Activated naive CD4-positive, alpha-beta T cell treated with anti-CD3 and anti-CD28 coated beads, Interleukin-2, amount 10 ng/mL, durations not matched to agents 7 days and 5 days (primary cell): ENCODE results near the gene ATOH1.

Experiments used
- CTCF ChIA-PET: fragments of 350-600 bp; sonication (Branson Sonifier 250); formaldehyde crosslinking; loops from one replicate; lab custom pipeline; 2021; ENCODE audit warnings: antibody characterized with exemption; lab: Charles Lee
- DNase-seq: peaks from one replicate; pipeline ENCODE4 v3.0.0-alpha.2; 2020
- H3K27ac Mint-ChIP-seq: one replicate; pipeline ENCODE4 v1.8.0; 2021; ENCODE audit warnings: mild to moderate bottlenecking, moderate library complexity, mixed read lengths
- H3K27me3 Mint-ChIP-seq: one replicate; pipeline ENCODE4 v1.8.0; 2021; ENCODE audit warnings: mild to moderate bottlenecking, mixed read lengths
- H3K36me3 Mint-ChIP-seq: one replicate; pipeline ENCODE4 v1.8.0; 2021; ENCODE audit warnings: mixed read lengths
- H3K4me1 Mint-ChIP-seq: one replicate; pipeline ENCODE4 v1.8.0; 2021; ENCODE audit warnings: mixed read lengths
- H3K4me3 Mint-ChIP-seq: one replicate; pipeline ENCODE4 v1.8.0; 2021; ENCODE audit warnings: mild to moderate bottlenecking, moderate library complexity, mixed read lengths
- H3K9me3 Mint-ChIP-seq: one replicate; pipeline ENCODE4 v1.8.0; 2021; ENCODE audit warnings: mixed read lengths

The ATOH1 gene

DNA sequence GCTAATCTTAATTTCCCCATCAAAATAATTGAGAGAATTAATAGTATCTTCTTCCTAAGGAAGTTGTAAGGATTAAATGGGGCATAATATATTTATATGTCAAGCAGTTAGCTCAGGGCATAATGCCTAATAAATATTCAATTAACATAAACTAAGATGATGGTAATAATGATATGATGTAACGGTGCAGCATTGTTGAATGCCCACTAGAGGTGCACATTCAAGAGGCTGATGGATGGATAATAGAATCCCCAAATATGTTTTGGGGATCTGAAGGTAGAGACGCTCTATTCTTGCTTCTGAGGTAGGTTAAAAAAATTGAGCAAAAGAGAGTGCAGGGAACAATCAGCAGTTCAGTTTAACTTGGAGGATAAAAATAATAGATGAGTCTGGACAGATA is 37.1 kb downstream of the ATOH1 start:
- Mint-ChIP-seq H3K9me3 (no peaks in the 10 kb centered on the region), H3K4me3 (no peak overlapping the region), H3K4me1 (no peaks in the 10 kb centered on the region), H3K27me3 (no peaks in the 10 kb centered on the region), H3K36me3 (no peaks in the 10 kb centered on the region), H3K27ac (no peak overlapping the region)
- CTCF ChIA-PET: no interaction called here
- DNase-seq: no peak

DNA sequence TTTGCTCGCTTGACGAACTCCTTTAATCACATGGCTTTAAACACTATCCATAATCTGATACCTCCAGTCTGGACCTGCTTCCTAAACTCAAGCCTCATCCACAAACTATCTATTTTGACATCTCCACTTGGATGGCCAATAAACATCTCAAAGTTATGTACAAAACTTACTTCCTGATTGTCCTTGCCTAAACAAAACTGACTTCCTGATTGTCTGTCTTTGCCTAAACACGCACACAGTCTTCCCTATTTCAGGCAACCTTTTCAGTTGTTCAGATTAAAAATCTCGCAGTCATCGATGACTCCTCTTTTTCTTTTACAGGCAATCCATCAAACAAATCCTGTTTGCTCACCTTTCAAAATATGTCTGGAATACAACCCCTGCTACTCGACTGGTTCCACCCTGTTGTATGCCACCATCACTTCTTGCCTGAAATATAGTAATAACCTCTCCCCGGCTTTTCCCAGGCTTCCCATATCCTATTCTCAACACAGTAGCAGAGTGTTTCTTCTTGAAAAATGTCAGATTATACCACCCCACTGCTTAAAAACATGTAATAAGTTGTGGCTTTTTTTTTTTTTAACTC is 39.0 kb downstream of the ATOH1 start:
- CTCF ChIA-PET: no interaction called here
- H3K36me3 Mint-ChIP-seq: no peaks in the 10 kb centered on the region
- H3K4me3 Mint-ChIP-seq: no peak overlapping the region
- H3K27ac Mint-ChIP-seq: no peak overlapping the region
- no peaks in the 10 kb centered on the region for H3K9me3 Mint-ChIP-seq
- no peaks in the 10 kb centered on the region for H3K27me3 Mint-ChIP-seq
- H3K4me1 Mint-ChIP-seq: no peaks in the 10 kb centered on the region
- no peak for DNase-seq

DNA sequence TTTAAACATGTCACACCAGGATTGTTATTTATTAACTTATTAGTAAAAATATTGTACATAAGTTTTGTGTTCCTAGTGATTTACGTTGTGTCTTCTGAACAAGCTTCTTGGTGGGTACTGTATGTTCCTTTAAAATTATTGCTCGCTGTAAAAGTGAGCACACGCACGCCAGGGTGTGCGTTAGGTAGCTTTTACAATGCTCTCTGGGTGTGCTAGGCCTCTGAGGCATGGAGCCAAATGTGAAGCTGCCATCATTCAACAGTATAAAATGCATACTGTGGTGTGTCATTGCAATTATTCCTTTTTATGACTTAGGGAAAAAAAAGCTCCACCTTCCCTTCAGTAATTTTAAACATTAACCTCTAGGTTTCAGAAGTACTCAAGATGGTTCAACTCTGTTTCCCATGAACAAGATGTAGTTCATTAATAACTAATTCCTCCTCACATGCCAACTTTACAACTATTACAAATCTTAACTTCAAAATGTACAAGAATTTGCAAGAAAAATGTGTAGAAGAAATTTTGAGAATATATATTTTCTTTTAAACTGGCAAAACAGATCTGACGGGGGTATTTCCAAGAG is 42.4 kb downstream of the ATOH1 start:
- no peak for DNase-seq
- H3K27me3 Mint-ChIP-seq: no peaks in the 10 kb centered on the region
- H3K9me3 Mint-ChIP-seq: no peaks in the 10 kb centered on the region
- no peak overlapping the region for H3K27ac Mint-ChIP-seq
- CTCF ChIA-PET: no interaction called here
- H3K4me3 Mint-ChIP-seq: no peak overlapping the region
- no peaks in the 10 kb centered on the region for H3K36me3 Mint-ChIP-seq
- H3K4me1 Mint-ChIP-seq: no peaks in the 10 kb centered on the region

DNA sequence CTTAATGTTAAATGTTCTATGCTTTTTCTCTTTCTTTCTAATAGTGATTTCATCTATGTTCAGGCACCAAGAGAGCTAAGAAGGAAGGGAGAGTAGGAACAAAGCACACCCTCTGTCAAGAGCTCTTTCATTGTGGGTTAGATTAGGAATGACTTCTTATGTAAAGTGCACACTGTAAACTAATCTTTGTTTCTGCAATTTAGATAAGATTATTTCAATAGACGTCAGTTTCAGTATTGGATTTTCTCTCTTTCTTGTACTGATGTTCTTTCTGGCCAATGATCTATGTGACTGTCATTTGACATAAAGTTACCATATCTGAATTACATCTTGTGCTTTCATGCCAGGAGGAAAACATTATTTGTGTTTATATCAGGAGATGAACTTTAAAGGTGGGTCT is 48.2 kb downstream of the ATOH1 start:
- CTCF ChIA-PET: no interaction called here
- H3K27ac Mint-ChIP-seq: no peak overlapping the region
- no peak overlapping the region for H3K4me3 Mint-ChIP-seq
- no peaks in the 10 kb centered on the region for H3K4me1 Mint-ChIP-seq
- DNase-seq: no peak
- no peaks in the 10 kb centered on the region for H3K27me3 Mint-ChIP-seq
- H3K36me3 Mint-ChIP-seq: no peaks in the 10 kb centered on the region
- H3K9me3 Mint-ChIP-seq: peaks cover 1% of the 10 kb centered on the region

GRCh38 chr4:93878566-93878965 is 50.0 kb downstream of the ATOH1 start:
- CTCF ChIA-PET: no interaction called here
- Mint-ChIP-seq H3K4me3 (no peak overlapping the region), H3K4me1 (no peaks in the 10 kb centered on the region), H3K36me3 (no peaks in the 10 kb centered on the region), H3K27ac (no peak overlapping the region), H3K9me3 (peaks cover 1% of the 10 kb centered on the region), H3K27me3 (no peaks in the 10 kb centered on the region)
- no peak for DNase-seq

DNA sequence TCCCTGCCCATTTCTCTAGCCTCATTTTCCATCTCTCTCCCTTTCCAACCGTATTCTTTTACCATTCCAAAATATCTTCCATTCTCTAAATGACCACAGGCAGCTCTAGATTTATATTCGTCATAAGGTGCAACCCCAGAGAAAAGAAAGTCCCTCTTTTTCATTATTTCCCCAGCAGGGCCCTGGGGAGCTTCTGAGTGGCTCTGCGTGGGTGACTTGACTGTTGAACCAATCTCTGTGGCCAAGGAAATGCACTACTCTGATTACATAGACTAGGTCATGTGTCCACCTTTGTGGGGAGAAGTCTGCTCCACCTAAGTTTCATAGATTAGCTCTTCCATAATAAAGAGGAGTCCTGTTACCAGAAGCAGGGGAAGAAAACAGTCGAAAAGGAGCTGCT is 51.4 kb downstream of the ATOH1 start:
- Mint-ChIP-seq H3K4me3 (no peak overlapping the region), H3K9me3 (peaks cover 1% of the 10 kb centered on the region), H3K27ac (no peak overlapping the region), H3K27me3 (no peaks in the 10 kb centered on the region), H3K36me3 (no peaks in the 10 kb centered on the region), H3K4me1 (no peaks in the 10 kb centered on the region)
- DNase-seq: no peak
- CTCF ChIA-PET: no interaction called here
